Psoas muscle (tissue), 8 donors: ENCODE measurements around the gene MFSD6. TPM values are rescaled to one million over a fixed set of nuclear protein-coding genes. Genes with fewer than 3 reads are reported as not detected.

ENCODE experiments used
- ATAC-seq, 4 donors: fragments of 200-7000 bp; cut with Tn5 transposase; one replicate each; pipeline ENCODE4 v1.9.1; 2020; ENCODE audit warnings: moderate library complexity in 3 of 4, mild to moderate bottlenecking in 2 of 4
- DNase-seq, 2 donors: peaks; one replicate each; pipeline ENCODE4 v3.0.0-alpha.2; 2020
- H3K27ac ChIP-seq: fragments of 200-600 bp; one replicate; pipeline ENCODE4 v1.8.0; 2022
- H3K27me3 ChIP-seq, 3 donors: fragments of 200-600 bp in 1 of 3; one replicate each; pipeline versions ENCODE4 v1.6.1 to v1.8.0; 2013 to 2022; ENCODE audit warnings: low read length in 2 of 3, mild to moderate bottlenecking in 2 of 3, moderate library complexity in 1 of 3; ENCODE audit not compliant: insufficient read depth in 3 of 3
- H3K36me3 ChIP-seq, 2 donors: fragments of 200-600 bp in 1 of 2; one replicate each; pipeline versions ENCODE4 v1.6.1 to v1.8.0; 2013 to 2022; ENCODE audit warnings: low read depth in 1 of 2, mild to moderate bottlenecking in 1 of 2, moderate library complexity in 1 of 2; ENCODE audit not compliant: insufficient read depth in 1 of 2
- H3K4me1 ChIP-seq: fragments of 200-600 bp; one replicate; pipeline ENCODE4 v1.8.0; 2022
- H3K4me3 ChIP-seq: fragments of 200-600 bp; one replicate; pipeline ENCODE4 v1.8.0; 2022; ENCODE audit warnings: mild to moderate bottlenecking
- H3K9me3 ChIP-seq: fragments of 200-600 bp; one replicate; pipeline ENCODE4 v1.8.0; 2022
- CTCF ChIP-seq: fragments of 200-600 bp; IDR thresholded peaks from one replicate; pipeline ENCODE4 v1.8.0; 2022; ENCODE audit warnings: antibody characterized with exemption
- whole genome bisulfite sequencing, 3 donors: extraction: QIAGEN DNeasy Blood & Tissue Kit; methylation state at CpG; one replicate each; pipeline versions ENCODE4 v1.1.6 to v1.1.7; 2013; 5-methylcytosine and 5-hydroxymethylcytosine counted together
- intact Hi-C, 2 donors: fragments of 100-400 bp; cut with DNase I; formaldehyde crosslinking; loops; one replicate each; pipeline versions ENCODE4 v1.11.0 to v1.14.2; 2022
- polyA plus RNA-seq, 3 donors: library from polyadenylated mRNA; stranded (reverse); fragments of 200-250 nt; gene quantifications; one replicate each; pipeline ENCODE4 v1.2.3, GENCODE V29; 2013
- total RNA-seq, 4 donors: library from RNA; stranded (reverse); fragmentation: NEBNext Ultra II Directional in 2 of 4; extraction: Animal tissue kit (Norgen Biotek cat#: 25700) in 2 of 4; gene quantifications; one replicate each; pipeline versions ENCODE4 v1.2.1 to v1.2.4, GENCODE V29; 2021 to 2023
- donor health status: healthy with polysubstance abuse.
- donor health status: DM: no; HTN: no; CAD: no; lungs with moderate emphysema.
- donor health status: Bipolar disorder and iron deficiency.
- donor health status: healthy.
- donor health status: DM: yes; HTN: yes; CAD: no.
- donor health status: DM: no; HTN: no; CAD: no.
- donor health status: DM: no; HTN: no; CAD: no.
- donor health status: DM: yes; HTN: yes; CAD: no.

MFSD6 gene
- total and polyA plus RNA-seq, 7 donors, result 2.6 to 9.4 (median 5.0) TPM

- Histone ChIP-seq H3K9me3 (no peaks in the 10 kb centered on the region), H3K4me1 (no peaks in the 10 kb centered on the region), H3K27me3 (no peaks in the 10 kb centered on the region), H3K27ac (no peak overlapping the region), H3K36me3 (peaks cover 2% of the 10 kb centered on the region in 2 donors), H3K4me3 (no peak overlapping the region)
- intact Hi-C loops, result no loop called here
- ATAC-seq (no peak), DNase-seq (no peak)
- no peak for TF ChIP-seq CTCF
- WGBS, 3 donors, result 82 to 89% (median 85%) methylated on average over 2 of the region's 2 CpGs
Observed at GRCh38 chr2:190435031-190435670, 27.0 kb downstream of the MFSD6 start.

GRCh38 chr2:190436557-190436956 is 28.4 kb downstream of the MFSD6 start:
- intact Hi-C loops, result no loop called here

GRCh38 chr2:190440113-190440512 is 32.0 kb downstream of the MFSD6 start:
- no peak for ATAC-seq
- H3K27me3 ChIP-seq, result no peaks in the 10 kb centered on the region
- intact Hi-C loops, result no loop called here
- no peaks in the 10 kb centered on the region for H3K4me1 ChIP-seq
- H3K9me3 ChIP-seq, result no peaks in the 10 kb centered on the region
- no peak overlapping the region for H3K27ac ChIP-seq
- H3K4me3 ChIP-seq, result no peak overlapping the region
- H3K36me3 ChIP-seq, result peaks cover 2% of the 10 kb centered on the region in 2 donors
- TF ChIP-seq CTCF, result no peak
- no peak for DNase-seq

More at GRCh38 chr2:190436557-190436956, 28.4 kb downstream of the MFSD6 start:
- no peak for TF ChIP-seq CTCF
- Histone ChIP-seq H3K27me3 (no peaks in the 10 kb centered on the region), H3K36me3 (peaks cover 2% of the 10 kb centered on the region in 2 donors), H3K4me3 (no peak overlapping the region), H3K4me1 (no peaks in the 10 kb centered on the region), H3K9me3 (no peaks in the 10 kb centered on the region), H3K27ac (no peak overlapping the region)
- ATAC-seq, result no peak
- DNase-seq, result no peak
- WGBS, 3 donors, result 97% methylated on average over 5 of the region's 5 CpGs

- no peak for DNase-seq
- TF ChIP-seq CTCF, result no peak
- intact Hi-C loops, result no loop called here
- no peak overlapping the region for H3K4me3 ChIP-seq
- H3K4me1 ChIP-seq, result no peaks in the 10 kb centered on the region
- ATAC-seq, result no peak
- 73 to 81% (median 74%) methylated on average over 4 of the region's 4 CpGs for WGBS, 3 donors
- H3K9me3 ChIP-seq, result no peaks in the 10 kb centered on the region
- H3K27me3 ChIP-seq, result no peaks in the 10 kb centered on the region
- peaks cover 0 to 2% of the 10 kb centered on the region in 2 donors for H3K36me3 ChIP-seq
- no peak overlapping the region for H3K27ac ChIP-seq
Observed at GRCh38 chr2:190441564-190441963, 33.4 kb downstream of the MFSD6 start.

GRCh38 chr2:190443055-190443454 is 34.9 kb downstream of the MFSD6 start:
- Histone ChIP-seq H3K9me3 (no peaks in the 10 kb centered on the region), H3K27ac (no peak overlapping the region), H3K27me3 (no peaks in the 10 kb centered on the region), H3K36me3 (no peaks in the 10 kb centered on the region), H3K4me3 (no peak overlapping the region), H3K4me1 (no peaks in the 10 kb centered on the region)
- ATAC-seq, result no peak
- no peak for TF ChIP-seq CTCF
- DNase-seq, result no peak
- 88 to 96% (median 90%) methylated on average over 2 of the region's 2 CpGs for WGBS, 3 donors
- intact Hi-C loops, result no loop called here
